IMR-90 (cell line): ENCODE measurements around the gene THRB. TPM values are rescaled to one million over a fixed set of nuclear protein-coding genes. Genes with fewer than 3 reads are reported as not detected.
A peak's percentile ranks its signal among the peaks of the same experiment; 100 is the strongest.

Experiments used
- ATAC-seq: fragments of 200-7000 bp; cut with Tn5 transposase; 2 replicates; pipeline ENCODE4 v1.9.1; 2020; ENCODE audit warnings: low read depth, mild to moderate bottlenecking, moderate library complexity
- BruUV-seq: library from RNA; stranded (reverse); fragments of 400-500 nt; replicated peaks from 2 replicates; lab custom pipeline; 2021; lab: Mats Ljungman, UMichigan
- CTCF ChIA-PET: fragments of 300-600 bp; formaldehyde crosslinking; extraction: SDS; loops from one replicate; lab custom pipeline; 2021; ENCODE audit warnings: antibody characterized with exemption; lab: Yijun Ruan, JAX
- POLR2A ChIA-PET: fragments of 300-600 bp; sonication (Branson Sonifier 250); formaldehyde crosslinking; loops from one replicate; lab custom pipeline; 2022; ENCODE audit warnings: antibody characterized with exemption; ENCODE audit not compliant: unreplicated experiment; lab: Charles Lee
- DNase-seq: peaks from one replicate; pipeline ENCODE4 v3.0.0; 2013
- H2AFZ ChIP-seq: replicated peaks from 2 replicates; pipeline ENCODE3; 2013; ENCODE audit warnings: low read length, mild to moderate bottlenecking; ENCODE audit not compliant: poor library complexity
- H2AK5ac ChIP-seq: 2 replicates; pipeline ENCODE4 v1.6.1; 2013; ENCODE audit warnings: low read depth, low read length, inconsistent platforms
- H2AK9ac ChIP-seq: replicated peaks from 2 replicates; pipeline ENCODE3; 2013; ENCODE audit warnings: mild to moderate bottlenecking, low read depth, low read length, moderate library complexity; ENCODE audit not compliant: poor library complexity
- H2BK120ac ChIP-seq: 2 replicates; pipeline ENCODE4 v1.6.1; 2013; ENCODE audit warnings: low read depth, low read length, inconsistent platforms
- H2BK15ac ChIP-seq: 3 replicates; pipeline ENCODE4 v1.6.1; 2013; ENCODE audit warnings: low read depth, low read length, inconsistent platforms
- H2BK20ac ChIP-seq: 2 replicates; pipeline ENCODE4 v1.6.1; 2013; ENCODE audit warnings: low read depth, mild to moderate bottlenecking, inconsistent platforms, low read length, moderate library complexity
- H2BK5ac ChIP-seq: 2 replicates; pipeline ENCODE4 v1.6.1; 2013; ENCODE audit warnings: mild to moderate bottlenecking, low read depth, low read length, inconsistent platforms; ENCODE audit not compliant: poor library complexity, severe bottlenecking
- H3K14ac ChIP-seq: replicated peaks from 2 replicates; pipeline ENCODE4 v1.6.1; 2013; ENCODE audit warnings: low read depth, low read length, inconsistent platforms
- H3K18ac ChIP-seq: 2 replicates; pipeline ENCODE4 v1.6.1; 2013; ENCODE audit warnings: low read depth, low read length, control low read depth
- H3K23ac ChIP-seq: 2 replicates; pipeline ENCODE4 v1.6.1; 2013; ENCODE audit warnings: low read depth, low read length, inconsistent platforms
- H3K27ac ChIP-seq: 2 replicates; pipeline ENCODE4 v1.5.1; 2013; ENCODE audit warnings: mild to moderate bottlenecking, control low read depth, low read length; ENCODE audit not compliant: insufficient read depth
- H3K27me3 ChIP-seq: 2 replicates; pipeline ENCODE4 v1.6.1; 2013; ENCODE audit warnings: low read length; ENCODE audit not compliant: control insufficient read depth, insufficient read depth
- H3K36me3 ChIP-seq: 2 replicates; pipeline ENCODE4 v1.6.1; 2013; ENCODE audit warnings: low read length, mixed read lengths; ENCODE audit not compliant: control insufficient read depth, insufficient read depth
- H3K4ac ChIP-seq: 2 replicates; pipeline ENCODE4 v1.6.1; 2013; ENCODE audit warnings: low read depth, low read length, inconsistent platforms
- H3K4me1 ChIP-seq: 2 replicates; pipeline ENCODE4 v1.6.1; 2013; ENCODE audit warnings: low read length, mixed read lengths; ENCODE audit not compliant: control insufficient read depth, insufficient read depth
- H3K4me2 ChIP-seq: 2 replicates; pipeline ENCODE4 v1.6.1; 2013; ENCODE audit warnings: low read depth, mild to moderate bottlenecking, control low read depth, low read length, moderate library complexity
- H3K4me3 ChIP-seq: 2 replicates; pipeline ENCODE4 v1.5.1; 2013; ENCODE audit warnings: low read depth, mild to moderate bottlenecking, control low read depth, low read length, moderate library complexity; ENCODE audit not compliant: insufficient read depth
- H3K56ac ChIP-seq: 2 replicates; pipeline ENCODE4 v1.6.1; 2013; ENCODE audit warnings: low read length, inconsistent platforms; ENCODE audit not compliant: insufficient read depth; ENCODE audit errors: extremely low read depth
- H3K79me1 ChIP-seq, 2 experiments: 2 replicates each; pipeline ENCODE4 v1.6.1; 2013; ENCODE audit warnings: low read length in 2 of 2, inconsistent platforms in 1 of 2, low read depth in 1 of 2
- H3K9ac ChIP-seq: 2 replicates; pipeline ENCODE4 v1.6.1; 2013; ENCODE audit warnings: low read depth, low read length, control low read depth
- H3K9me1 ChIP-seq: 2 replicates; pipeline ENCODE4 v1.6.1; 2013; ENCODE audit warnings: low read length, inconsistent platforms; ENCODE audit not compliant: insufficient read depth
- H3K9me3 ChIP-seq: 2 replicates; pipeline ENCODE4 v1.6.1; 2013; ENCODE audit warnings: low read length; ENCODE audit not compliant: control insufficient read depth, insufficient read depth
- H4K20me1 ChIP-seq: 2 replicates; pipeline ENCODE4 v1.6.1; 2013; ENCODE audit warnings: low read length, inconsistent platforms; ENCODE audit not compliant: insufficient read depth
- H4K5ac ChIP-seq: 2 replicates; pipeline ENCODE4 v1.6.1; 2013; ENCODE audit warnings: mild to moderate bottlenecking, low read depth, low read length, control low read depth
- H4K8ac ChIP-seq, 2 experiments: 2 replicates each; pipeline ENCODE4 v1.6.1; 2013; ENCODE audit warnings: low read depth in 2 of 2, low read length in 2 of 2, control low read depth in 1 of 2, inconsistent platforms in 1 of 2
- H4K91ac ChIP-seq: 2 replicates; pipeline ENCODE4 v1.6.1; 2013; ENCODE audit warnings: low read depth, low read length, inconsistent platforms; ENCODE audit not compliant: insufficient read depth
- BHLHE40 ChIP-seq: fragments of 150-350 bp; IDR thresholded peaks from 2 replicates; pipeline ENCODE4 v1.6.1; 2016; ENCODE audit warnings: mild to moderate bottlenecking, low read depth, low read length
- CEBPB ChIP-seq: IDR thresholded peaks from 2 replicates; pipeline ENCODE4 v1.6.1; 2012; ENCODE audit warnings: low read depth, low read length, improper control_type of control experiment
- CHD1 ChIP-seq: IDR thresholded peaks from 2 replicates; pipeline ENCODE4 v1.6.1; 2012; ENCODE audit warnings: low read depth, low read length, improper control_type of control experiment
- CTCF ChIP-seq: conservative IDR thresholded peaks from 2 replicates; pipeline ENCODE4 v1.5.1; 2012; ENCODE audit warnings: mild to moderate bottlenecking, low read depth, low read length, improper control_type of control experiment
- ELK1 ChIP-seq: fragments of 150-350 bp; IDR thresholded peaks from 2 replicates; pipeline ENCODE4 v1.6.1; 2016; ENCODE audit warnings: low read depth, mild to moderate bottlenecking, low read length, moderate library complexity, borderline replicate concordance
- FOS ChIP-seq: fragments of 150-350 bp; IDR thresholded peaks from 2 replicates; pipeline ENCODE4 v1.6.1; 2016; ENCODE audit warnings: low read depth, low read length
- MAFK ChIP-seq: IDR thresholded peaks from 2 replicates; pipeline ENCODE4 v1.6.1; 2012; ENCODE audit warnings: low read depth, low read length, improper control_type of control experiment
- MAZ ChIP-seq: IDR thresholded peaks from 2 replicates; pipeline ENCODE4 v1.6.1; 2012; ENCODE audit warnings: low read depth, mild to moderate bottlenecking, low read length, improper control_type of control experiment, moderate library complexity, borderline replicate concordance
- MXI1 ChIP-seq: IDR thresholded peaks from 2 replicates; pipeline ENCODE4 v1.6.1; 2012; ENCODE audit warnings: low read depth, mild to moderate bottlenecking, low read length, moderate library complexity, borderline replicate concordance
- NFE2L2 ChIP-seq: fragments of 150-350 bp; IDR thresholded peaks from 2 replicates; pipeline ENCODE4 v1.6.1; 2016; ENCODE audit warnings: low read depth, mild to moderate bottlenecking, low read length
- POLR2A ChIP-seq: IDR thresholded peaks from 2 replicates; pipeline ENCODE4 v1.6.1; 2012; ENCODE audit warnings: mild to moderate bottlenecking, low read depth, low read length
- RAD21 ChIP-seq: IDR thresholded peaks from 2 replicates; pipeline ENCODE4 v1.6.1; 2012; ENCODE audit warnings: low read length, improper control_type of control experiment
- RCOR1 ChIP-seq: IDR thresholded peaks from 2 replicates; pipeline ENCODE4 v1.6.1; 2012; ENCODE audit warnings: mild to moderate bottlenecking, low read length, improper control_type of control experiment; ENCODE audit not compliant: insufficient replicate concordance
- RFX5 ChIP-seq: IDR thresholded peaks from 2 replicates; pipeline ENCODE4 v1.8.0; 2012; ENCODE audit warnings: low read depth, mild to moderate bottlenecking, low read length, moderate library complexity
- SMC3 ChIP-seq: fragments of 150-350 bp; IDR thresholded peaks from 2 replicates; pipeline ENCODE4 v1.6.1; 2016; ENCODE audit warnings: low read depth, mild to moderate bottlenecking, antibody characterized with exemption, low read length, moderate library complexity
- USF2 ChIP-seq: fragments of 150-350 bp; IDR thresholded peaks from 2 replicates; pipeline ENCODE4 v1.6.1; 2017; ENCODE audit warnings: mild to moderate bottlenecking, antibody characterized with exemption, low read length, low read depth
- WGBS, 2 experiments: methylation state at CpG; one replicate each; pipeline versions ENCODE4 v1.1.5 to v1.1.7; 2013; ENCODE audit warnings: missing lambda C conversion rate in 2 of 2; ENCODE audit not compliant: insufficient read length in 1 of 2; ENCODE audit errors: extremely low coverage in 2 of 2; 5-methylcytosine and 5-hydroxymethylcytosine counted together
- dilution Hi-C: fragments of 300-500 bp; cut with HindIII; formaldehyde crosslinking; loops from one replicate; pipeline ENCODE4 v1.14.3; 2018; ENCODE audit warnings: low sequenced_read_pairs; ENCODE audit not compliant: unreplicated experiment
- in situ Hi-C: fragments of 300-500 bp; cut with MboI; formaldehyde crosslinking; loops from 3 replicates; pipeline ENCODE4 v1.14.3; 2019; ENCODE audit warnings: low sequenced_read_pairs, inconsistent platforms, mixed read lengths
- intact Hi-C: fragments of 100-400 bp; cut with micrococcal nuclease; formaldehyde crosslinking; loops from 2 replicates; pipeline ENCODE4 v1.10.0; 2022
- polyA plus RNA-seq, 3 experiments: library from polyadenylated mRNA; depleted of rRNA; stranded (reverse); fragments of >200 nt; gene quantifications; 2 replicates each; pipeline ENCODE4 v1.2.3, GENCODE V29; 2012; ENCODE audit warnings: low replicate concordance in 1 of 3
- total RNA-seq: library from RNA; depleted of rRNA; stranded (reverse); fragments of >200 nt; gene quantifications from 2 replicates; pipeline ENCODE4 v1.2.3, GENCODE V29; 2012

Gene THRB
- total and polyA plus RNA-seq, 2 of the 4 experiments (the other 2 are of a cell fraction): under 0.01 TPM; not detected in 1

GRCh38 chr3:24096695-24097290 lies 397.9 kb downstream of the THRB start:
- intact Hi-C loops (no loop called here), in situ Hi-C loops (no loop called here), dilution Hi-C loops (no loop called here)
- H3K9ac ChIP-seq: no peak overlapping the region
- POLR2A ChIA-PET: no interaction called here
- no peaks in the 10 kb centered on the region for H3K27me3 ChIP-seq
- no peak overlapping the region for H2BK15ac ChIP-seq
- H3K79me1 ChIP-seq: no peaks in the 10 kb centered on the region
- DNase-seq (no peak), ATAC-seq (no peak)
- no peak overlapping the region for H3K56ac ChIP-seq
- H2AFZ ChIP-seq: peak overlapping the region; percentile 43
- H4K5ac ChIP-seq: no peak overlapping the region
- no peak overlapping the region for H4K8ac ChIP-seq
- H3K27ac ChIP-seq: no peak overlapping the region
- H4K20me1 ChIP-seq: no peaks in the 10 kb centered on the region
- no peak overlapping the region for H3K4me2 ChIP-seq
- TF ChIP-seq RAD21 (no peak), SMC3 (no peak), BHLHE40 (no peak), FOS (no peak), USF2 (no peak), CEBPB (no peak), MAZ (no peak), ELK1 (no peak), CTCF (no peak), CHD1 (no peak), NFE2L2 (no peak), MAFK (no peak), RCOR1 (no peak), POLR2A (no peak), MXI1 (no peak), RFX5 (no peak)
- no peak overlapping the region for H4K91ac ChIP-seq
- H2BK20ac ChIP-seq: no peak overlapping the region
- no peak overlapping the region for H2AK5ac ChIP-seq
- no peaks in the 10 kb centered on the region for H3K36me3 ChIP-seq
- BruUV-seq: no TSS peak
- no peak overlapping the region for H2BK5ac ChIP-seq
- H3K23ac ChIP-seq: no peak overlapping the region
- CTCF ChIA-PET: no interaction called here
- H3K14ac ChIP-seq: no peak overlapping the region
- no peak overlapping the region for H2AK9ac ChIP-seq
- WGBS, 2 experiments: 40% methylated on average over 3 of the region's 6 CpGs; no CpG with 5 or more reads in 1 of the 2 experiments
- no peaks in the 10 kb centered on the region for H3K9me1 ChIP-seq
- no peak overlapping the region for H3K4me3 ChIP-seq
- H3K9me3 ChIP-seq: no peaks in the 10 kb centered on the region
- H3K4ac ChIP-seq: no peak overlapping the region
- H2BK120ac ChIP-seq: no peak overlapping the region
- no peak overlapping the region for H3K18ac ChIP-seq
- H3K4me1 ChIP-seq: no peaks in the 10 kb centered on the region
